Uterine smooth muscle cell (primary cell): Measurements from ENCODE around the gene DIP2B. TPM values are rescaled to one million over a fixed set of nuclear protein-coding genes. Genes with fewer than 3 reads are reported as not detected.

Experiments used
- total RNA-seq: library from RNA; depleted of rRNA; stranded (reverse); fragments of >200 nt; gene quantifications from 2 replicates; pipeline ENCODE4 v1.2.3, GENCODE V29; 2014

DIP2B gene
- total RNA-seq = 33.5 and 37.5 TPM in 2 replicates

GRCh38 chr12:50504798-50505674 lies at the start of gene DIP2B:
Gene DIP2B, plus strand, starts transcription at chr12:50504985. Its CDS starts 156 bp downstream, at chr12:50505141.

GRCh38 chr12:50763639-50764285 lies 259.0 kb downstream of the DIP2B start, which contains the start of gene ATF1:
Gene ATF1, plus strand, starts transcription at chr12:50764101. Its CDS starts 16,045 bp downstream, at chr12:50780146.

Other genes starting within 250 kb of the DIP2B start
- 89.0 and 96.9 TPM in 2 replicates for gene LIMA1, start 221.5 kb upstream of the DIP2B start, total RNA-seq
- gene FAM186A, start 108.4 kb upstream of the DIP2B start, total RNA-seq = under 0.01 TPM in 1 of 2 replicates, not detected in the other
- gene LARP4, start 104.1 kb upstream of the DIP2B start, total RNA-seq = 38.7 and 42.6 TPM in 2 replicates